NCI-H2107 treated with DMSO at 0.1 percent for 48 hours (cell line): ENCODE results near the gene ZFYVE16.
"Not testable (repeated sequence)": the region's sequence is repeated elsewhere in the genome, so short reads cannot be mapped to it uniquely, and the experiment has no call there.

ENCODE experiments used
- DNase-seq: peaks from one replicate; lab custom pipeline; 2025; ENCODE audit not compliant: unreplicated experiment; lab: John Stamatoyannopoulos, UW

ZFYVE16 gene

DNA sequence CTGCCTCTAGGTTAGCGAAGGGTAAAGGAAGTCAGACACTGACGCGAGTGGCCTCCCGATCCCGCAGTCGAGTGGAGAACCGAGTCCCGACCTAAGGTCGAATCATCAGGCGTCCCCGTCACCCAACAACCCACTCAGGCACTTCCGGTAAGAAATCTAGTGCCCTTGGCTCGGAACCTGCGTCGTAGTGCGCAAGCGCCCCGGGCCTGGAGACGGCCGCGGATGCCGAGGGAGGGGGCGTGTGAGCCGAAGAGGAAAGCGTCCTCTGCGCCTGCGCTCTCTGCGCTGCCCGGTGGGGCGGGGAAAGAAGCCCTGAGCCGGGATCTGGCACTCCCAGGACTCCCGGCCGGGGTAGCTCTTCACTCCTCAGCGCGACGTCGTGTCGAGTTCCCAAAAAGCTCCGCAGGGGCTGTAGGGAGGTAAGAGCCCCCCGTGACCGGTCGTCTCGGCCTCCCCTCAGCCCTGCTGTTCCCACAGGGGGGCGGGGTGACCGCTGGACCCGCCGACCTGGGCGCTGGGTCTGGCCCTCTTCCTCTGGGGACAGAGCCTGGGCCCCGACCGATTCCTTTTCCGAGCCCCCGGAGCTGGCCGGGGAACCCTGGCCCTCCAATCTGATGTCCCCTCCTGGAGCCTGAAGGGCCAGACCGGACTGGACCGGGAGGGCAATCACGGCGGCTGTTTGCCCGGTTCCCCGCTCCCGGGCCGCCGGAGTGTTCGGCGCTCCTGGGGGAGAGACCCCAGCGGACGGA lies at the start of gene ZFYVE16:
TSS of gene ZFYVE16 (plus strand) at position 330 of the 749 bp plus-strand sequence. CDS start 26,084 bp downstream, outside the sequence.
- DNase-seq = peak; percentile 74

DNA sequence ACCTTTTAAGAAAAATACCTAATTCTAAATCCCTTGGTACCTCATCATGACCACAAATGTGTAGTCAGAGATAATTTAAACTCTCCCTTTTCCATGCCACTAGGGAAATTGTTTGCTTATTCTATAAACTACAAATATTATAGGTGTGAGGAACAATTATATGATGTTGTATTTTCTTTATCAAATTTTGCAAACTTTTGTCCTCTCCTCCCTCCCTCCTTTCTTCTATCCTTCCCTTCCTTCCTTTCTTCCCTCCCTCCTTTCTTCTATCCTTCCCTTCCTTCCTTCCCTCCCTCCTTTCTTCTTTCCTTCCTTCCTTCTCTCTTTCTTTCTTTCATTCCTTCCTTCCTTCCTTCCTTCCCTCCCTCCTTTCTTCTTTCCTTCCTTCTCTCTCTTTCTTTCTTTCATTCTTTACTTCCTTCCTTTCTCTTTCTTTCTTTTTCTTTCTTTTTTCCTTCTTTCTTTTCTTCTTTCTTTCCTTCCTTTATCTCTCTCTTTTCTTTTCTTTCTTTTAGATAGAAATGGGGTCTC lies 46.9 kb upstream of the ZFYVE16 start:
- no peak for DNase-seq

DNA sequence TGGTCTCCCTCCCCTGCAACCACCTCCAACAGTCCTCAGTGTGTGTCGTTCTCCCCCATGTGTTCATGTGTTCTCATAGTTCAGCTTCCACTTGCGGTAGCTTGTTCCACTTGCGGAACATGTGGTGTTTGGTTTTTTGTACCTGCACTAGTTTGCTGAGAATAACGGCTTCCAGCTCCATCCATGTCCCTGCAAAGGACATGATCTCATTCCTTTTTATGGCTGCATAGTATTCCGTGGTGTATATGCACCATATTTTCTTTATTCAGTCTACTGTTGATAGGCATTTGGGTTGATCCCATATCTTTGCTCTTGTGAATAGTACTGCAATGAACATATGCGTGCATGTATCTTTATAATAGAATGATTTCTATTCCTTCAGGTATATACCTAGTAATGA lies 43.0 kb upstream of the ZFYVE16 start:
- no peak for DNase-seq

DNA sequence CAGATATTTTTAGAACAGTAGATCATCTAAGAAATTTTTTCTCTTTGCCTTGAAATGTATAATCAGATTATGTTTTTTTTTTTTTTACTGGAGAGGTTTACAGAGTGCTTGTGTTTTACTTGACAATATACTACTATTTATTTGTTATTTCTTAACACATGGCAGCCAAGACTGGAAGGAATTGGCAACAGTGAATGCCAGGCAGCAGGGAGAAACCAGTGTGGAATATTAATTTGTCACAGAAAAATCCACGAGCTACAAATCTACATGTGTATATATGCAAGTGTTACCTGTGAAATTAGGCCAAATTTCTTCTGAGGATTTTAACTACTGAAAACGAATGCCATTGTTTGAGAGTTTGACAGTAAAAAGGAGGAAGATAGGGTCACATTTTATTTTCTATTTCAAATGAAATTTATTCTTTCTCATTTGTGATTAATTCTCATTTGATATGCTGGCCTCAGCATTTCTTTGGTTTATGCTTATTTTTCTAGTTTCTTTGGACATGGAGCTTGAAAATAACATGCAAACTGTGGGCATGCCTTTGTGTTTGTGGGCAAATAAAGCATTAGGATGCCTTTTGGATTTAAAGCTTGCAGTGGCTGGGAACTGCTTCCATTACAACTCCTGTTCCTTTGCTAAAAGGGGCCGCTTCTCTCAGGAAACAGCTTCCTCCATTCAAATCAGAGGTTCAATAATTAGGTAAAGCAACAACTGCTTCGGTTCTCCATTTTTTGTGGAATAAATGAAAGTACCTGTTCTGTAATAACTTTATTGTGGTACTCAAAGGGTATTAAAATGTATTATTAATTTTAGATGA lies 39.0 kb upstream of the ZFYVE16 start:
- no peak for DNase-seq

DNA sequence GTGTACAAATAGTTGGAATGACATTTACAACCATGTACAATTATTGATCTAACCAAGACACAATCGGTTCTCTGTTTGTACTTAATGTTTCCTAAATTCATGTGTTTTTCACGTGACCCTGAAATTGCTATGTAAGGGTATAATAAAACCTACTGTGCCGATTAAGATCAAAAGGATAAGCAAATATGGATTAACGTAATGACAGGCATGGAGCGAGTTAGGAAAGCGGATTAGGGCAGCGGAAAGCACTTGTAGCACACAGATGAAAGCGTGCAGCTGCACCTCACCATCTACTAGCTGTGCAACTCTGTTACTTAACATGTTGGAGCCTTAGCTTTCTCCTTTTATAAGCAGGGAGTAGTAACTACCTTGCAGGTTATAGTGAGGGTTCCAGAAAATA lies 38.3 kb upstream of the ZFYVE16 start:
- no peak for DNase-seq

DNA sequence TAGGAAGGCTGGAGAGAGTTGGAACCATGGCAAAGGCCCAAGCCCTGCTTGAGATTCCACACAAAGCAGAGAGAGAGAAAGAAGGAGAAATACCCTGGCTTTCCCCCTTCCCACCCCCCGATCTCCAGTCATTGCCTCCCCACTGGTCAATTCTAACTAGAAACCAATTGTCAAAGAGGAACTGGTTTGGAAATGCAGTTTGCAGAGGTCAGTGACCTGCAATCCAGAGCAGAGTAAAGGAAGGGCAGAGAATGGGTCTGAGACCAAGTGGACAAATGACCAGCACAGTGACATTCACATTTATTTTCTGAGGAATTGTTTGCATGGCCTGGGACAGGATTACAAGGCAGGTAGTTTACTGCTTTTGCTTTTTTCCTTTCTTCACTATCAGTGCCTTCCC lies 37.5 kb upstream of the ZFYVE16 start:
- no peak for DNase-seq

DNA sequence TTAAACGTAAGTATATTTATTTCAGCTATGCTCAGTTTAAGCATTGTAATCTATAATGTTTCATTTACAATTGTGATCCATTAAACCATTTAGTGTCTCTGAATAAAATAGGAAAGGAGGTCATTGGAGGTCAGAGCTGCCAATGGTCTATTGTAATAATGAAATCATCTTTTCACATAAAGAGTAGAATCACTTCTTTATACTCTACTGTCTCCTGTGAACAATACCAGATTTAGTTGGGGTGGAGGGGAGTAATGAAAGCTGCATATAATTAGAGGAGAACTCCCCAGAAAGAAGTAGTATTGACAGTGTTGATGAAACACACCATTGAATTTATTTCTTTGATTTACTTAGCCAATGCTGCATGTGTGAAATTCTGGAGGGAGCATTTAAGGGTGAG lies 35.1 kb upstream of the ZFYVE16 start:
- no peak for DNase-seq

DNA sequence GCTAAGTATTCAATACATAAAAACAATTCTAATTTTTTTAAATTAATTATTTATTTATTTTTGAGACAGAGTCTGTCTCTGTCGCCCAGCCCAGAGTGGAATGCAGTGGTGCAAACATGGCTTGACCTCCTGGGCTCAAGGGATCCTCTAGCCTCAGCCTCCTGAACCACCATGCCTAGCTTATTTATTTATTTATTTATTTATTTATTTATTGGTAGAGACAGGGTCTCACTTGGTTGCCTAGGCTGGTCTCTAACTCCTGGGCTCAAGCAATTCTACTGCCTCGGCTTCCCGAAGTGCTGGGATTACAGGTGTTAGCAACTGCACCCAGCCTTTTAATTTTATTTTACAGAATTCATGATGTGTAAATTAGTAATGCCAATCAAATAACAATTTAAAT lies 33.7 kb upstream of the ZFYVE16 start:
- no peak for DNase-seq

DNA sequence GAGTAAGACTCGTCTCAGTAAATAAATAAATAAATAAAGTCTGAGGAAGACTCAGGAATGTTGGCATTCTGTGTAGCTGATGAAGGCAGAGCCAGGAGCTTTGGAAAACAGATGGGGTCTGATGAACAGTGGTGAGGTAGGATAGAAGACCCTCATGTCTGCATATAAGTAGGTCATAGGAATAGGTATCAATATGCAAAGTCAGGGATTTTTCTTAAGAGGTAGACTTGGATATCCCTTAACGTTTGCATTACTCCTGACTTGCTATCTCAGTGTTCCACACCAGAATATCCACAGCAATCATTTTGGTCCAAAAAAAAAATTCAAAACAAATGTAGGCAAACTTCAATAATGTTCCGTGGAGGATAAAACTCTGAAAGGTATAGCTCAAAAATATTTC lies 31.3 kb upstream of the ZFYVE16 start:
- no peak for DNase-seq

DNA sequence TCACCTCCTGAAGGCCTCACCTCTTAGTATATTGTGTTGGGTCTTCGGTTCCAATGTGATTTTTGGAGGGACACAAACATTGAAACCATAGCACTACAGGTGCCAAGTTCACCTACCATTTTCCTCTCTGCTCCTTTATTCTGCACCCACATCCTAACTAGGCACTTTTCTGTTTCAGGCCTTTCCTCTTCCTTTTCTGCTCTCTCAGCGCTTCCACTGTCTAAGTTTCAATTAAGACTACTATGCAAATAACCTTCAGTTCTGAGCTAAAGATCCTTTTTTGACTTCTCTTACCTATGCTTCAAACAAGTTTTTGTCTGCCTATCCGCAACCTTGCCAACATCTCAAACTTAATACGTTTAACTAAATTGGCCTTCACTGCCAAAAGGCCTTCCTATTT lies 25.4 kb upstream of the ZFYVE16 start:
- DNase-seq = no peak

DNA sequence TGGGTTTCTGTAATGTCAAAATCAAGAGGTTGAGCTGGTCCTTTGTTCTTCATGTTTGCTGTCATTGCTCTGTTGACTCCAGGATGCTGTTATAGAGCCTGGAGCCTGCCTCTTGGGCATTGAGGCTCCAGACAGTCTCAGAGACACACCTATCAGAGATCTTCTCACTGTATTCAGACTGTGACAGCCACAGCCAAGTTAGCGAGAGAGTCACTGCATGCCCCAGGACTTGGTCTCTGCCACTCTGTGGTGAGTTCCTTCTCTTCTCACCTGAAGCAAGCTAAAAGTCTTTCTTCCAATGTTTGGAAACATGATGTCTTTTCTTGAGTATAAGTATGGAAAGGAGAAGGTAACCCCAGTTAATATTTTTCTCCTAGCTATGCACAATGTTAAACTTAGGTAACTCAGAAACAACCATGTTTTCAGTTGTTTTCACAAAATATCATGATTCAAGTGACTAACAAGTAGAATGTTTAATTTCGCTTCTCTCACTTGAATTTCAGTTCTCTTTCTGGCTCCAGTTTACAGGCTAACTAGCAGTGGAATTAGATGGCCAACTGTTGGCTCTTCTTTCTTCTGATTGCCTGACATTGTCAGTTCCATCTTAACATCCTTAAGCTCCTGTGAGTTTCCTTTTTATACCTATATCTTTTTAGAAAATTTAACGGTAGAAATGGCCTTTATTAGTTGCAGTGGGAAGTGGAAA lies 20.6 kb upstream of the ZFYVE16 start:
- DNase-seq = no peak

DNA sequence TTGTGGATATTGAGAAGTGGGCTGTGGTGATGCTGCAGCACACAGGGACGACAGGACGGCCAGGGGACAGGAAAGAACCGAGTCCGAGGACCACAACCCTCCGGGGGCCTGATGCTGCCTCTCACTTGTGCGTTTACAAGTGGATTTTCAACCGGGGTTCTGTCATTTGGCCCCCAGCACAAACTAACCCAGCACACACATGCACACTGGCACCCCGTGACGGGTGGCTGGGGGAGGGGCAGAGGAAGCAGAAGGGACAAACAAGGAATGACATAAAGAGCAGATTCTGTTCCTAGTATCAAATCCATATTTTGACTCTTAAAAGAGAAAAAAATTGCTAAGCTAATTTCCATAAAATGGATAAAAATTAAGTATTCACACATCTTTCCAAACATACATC lies 18.3 kb upstream of the ZFYVE16 start:
- DNase-seq = no peak

DNA sequence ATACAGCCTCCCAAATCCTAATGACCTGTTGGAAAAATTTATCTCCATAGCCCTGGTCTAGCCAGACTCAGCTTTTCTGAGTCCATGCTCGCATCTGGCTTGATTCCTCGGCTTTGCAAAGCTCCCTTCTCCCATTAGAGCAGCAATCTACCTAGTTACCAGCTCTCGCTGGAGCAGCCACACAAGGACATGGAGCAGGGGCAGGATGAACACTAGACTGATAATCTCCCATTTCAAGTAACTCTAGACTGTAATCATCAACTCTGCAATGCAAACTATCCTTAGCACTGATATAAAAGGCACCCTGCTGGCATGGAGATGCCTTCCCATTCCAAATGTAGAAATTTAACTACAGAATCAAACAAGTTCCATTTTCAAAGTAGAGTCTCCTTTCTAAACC lies 17.5 kb upstream of the ZFYVE16 start:
- DNase-seq = not testable (repeated sequence)

DNA sequence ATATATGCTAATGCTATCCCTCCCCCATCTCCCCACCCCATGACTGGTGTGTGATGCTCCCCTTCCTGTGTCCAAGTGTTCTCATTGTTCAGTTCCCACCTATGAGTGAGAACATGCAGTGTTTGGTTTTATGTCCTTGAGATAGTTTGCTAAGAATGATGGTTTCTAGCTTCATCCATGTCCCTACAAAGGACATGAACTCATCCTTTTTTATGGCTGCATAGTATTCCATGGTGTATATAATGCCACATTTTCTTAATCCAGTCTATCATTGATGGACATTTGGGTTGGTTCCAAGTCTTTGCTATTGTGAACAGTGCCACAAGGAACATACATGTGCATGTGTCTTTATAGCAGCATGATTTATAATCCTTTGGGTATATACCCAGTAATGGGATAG lies 16.6 kb upstream of the ZFYVE16 start:
- DNase-seq = not testable (repeated sequence)

DNA sequence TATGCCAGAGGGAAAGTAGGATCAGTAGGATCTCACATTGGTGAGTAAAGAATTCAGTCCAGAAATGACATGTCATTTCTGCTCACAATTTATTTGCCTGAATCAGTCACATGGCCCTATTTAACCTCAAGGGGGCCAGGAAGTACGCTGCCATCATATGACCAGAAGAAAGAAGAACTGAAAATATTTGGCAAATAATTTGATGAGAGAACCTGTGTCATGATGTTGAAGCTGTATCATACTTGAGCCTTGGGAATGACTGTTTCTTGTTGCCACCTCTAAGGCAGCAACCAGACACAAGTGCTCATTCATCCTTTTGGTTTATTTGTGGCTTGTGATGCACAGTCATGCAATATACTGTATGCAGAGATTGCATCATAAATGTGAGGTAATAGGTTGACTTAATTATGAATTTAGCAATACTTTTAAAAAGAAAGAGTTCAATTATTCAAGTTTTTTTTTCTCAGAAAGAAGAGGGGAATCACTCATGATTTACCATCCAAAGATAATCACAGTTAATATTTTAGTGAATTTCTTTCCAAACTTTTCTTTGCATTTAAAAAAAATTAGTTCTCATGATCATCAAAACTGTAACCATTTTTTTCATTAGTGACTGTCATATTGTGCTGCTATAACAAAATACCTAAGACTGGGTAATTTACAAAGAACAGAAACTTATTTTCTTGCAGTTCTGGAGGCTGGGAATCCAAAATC lies 8.2 kb upstream of the ZFYVE16 start:
- no peak for DNase-seq

DNA sequence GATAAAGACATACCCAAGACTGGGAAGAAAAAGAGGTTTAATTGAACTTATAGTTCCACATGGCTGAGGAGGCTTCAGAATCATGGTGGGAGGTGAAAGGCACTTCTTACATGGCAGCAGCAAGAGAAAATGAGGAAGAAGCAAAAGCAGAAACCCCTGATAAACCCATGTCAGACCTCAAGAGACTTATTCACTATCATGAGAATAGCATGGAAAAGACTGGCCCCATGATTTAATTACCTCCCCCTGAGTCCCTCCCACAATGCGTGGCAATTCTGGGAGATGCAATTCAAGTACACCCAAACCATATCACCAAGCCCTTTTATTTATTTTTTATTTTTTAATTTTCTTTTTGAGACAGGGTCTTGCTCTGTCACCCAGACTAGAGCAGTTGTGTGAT lies 7.5 kb upstream of the ZFYVE16 start:
- not testable (repeated sequence) for DNase-seq

DNA sequence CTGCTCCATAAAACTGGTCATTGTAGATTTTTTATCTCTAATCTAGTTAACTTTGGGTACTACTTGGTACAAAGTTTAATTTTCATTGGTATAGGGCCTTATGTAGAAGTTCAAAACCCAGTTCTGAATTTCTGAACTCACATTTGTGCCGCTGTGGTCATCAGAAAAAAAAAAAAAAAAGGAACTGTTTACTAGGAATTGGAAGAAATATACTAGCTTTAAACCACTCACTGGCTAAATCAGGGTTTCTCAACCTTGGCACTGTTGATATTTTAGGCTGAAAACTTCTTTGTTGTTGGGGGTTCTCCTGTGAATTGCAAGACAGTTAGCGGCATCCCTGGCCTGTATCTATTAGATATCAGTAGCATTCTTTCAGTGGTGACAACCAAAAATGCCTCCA lies 4.1 kb upstream of the ZFYVE16 start:
- DNase-seq = no peak

DNA sequence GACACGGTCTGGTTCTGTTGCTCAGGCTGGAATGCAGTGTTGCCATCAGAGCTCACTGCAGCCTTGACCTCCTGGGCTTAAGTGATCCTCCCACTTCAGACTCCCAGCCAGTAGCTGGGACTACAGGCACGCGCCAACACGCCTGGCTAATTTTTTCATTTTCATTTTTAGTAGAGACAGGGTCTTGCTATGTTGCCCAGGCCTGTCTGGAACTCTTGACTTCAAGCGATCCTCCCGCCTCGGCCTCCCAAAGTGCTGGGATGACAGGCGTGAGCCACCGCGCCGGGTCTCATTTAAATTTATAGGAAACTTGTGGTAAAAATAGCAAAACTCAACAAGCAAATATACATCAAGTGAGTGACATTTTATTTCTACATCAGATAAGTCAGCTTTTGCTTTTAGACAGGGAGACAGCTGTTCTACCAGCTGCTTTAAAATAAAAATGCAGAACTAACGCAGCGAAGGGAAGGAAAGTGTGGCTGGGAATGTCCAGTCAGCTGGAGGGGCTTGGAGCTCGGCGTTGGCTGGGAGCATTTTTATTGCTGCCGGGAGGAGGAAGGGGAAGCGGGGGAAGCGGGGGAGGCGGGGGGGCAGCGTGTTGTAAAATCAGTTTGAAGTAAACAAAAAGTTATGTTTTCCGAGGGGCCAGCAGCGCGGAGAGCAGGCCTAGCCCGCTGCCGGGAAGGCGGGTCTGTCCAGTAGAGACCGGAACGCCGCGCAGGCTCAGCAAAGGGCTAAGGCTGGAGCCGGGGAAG lies 707 bp upstream of the ZFYVE16 start:
- DNase-seq = no peak

DNA sequence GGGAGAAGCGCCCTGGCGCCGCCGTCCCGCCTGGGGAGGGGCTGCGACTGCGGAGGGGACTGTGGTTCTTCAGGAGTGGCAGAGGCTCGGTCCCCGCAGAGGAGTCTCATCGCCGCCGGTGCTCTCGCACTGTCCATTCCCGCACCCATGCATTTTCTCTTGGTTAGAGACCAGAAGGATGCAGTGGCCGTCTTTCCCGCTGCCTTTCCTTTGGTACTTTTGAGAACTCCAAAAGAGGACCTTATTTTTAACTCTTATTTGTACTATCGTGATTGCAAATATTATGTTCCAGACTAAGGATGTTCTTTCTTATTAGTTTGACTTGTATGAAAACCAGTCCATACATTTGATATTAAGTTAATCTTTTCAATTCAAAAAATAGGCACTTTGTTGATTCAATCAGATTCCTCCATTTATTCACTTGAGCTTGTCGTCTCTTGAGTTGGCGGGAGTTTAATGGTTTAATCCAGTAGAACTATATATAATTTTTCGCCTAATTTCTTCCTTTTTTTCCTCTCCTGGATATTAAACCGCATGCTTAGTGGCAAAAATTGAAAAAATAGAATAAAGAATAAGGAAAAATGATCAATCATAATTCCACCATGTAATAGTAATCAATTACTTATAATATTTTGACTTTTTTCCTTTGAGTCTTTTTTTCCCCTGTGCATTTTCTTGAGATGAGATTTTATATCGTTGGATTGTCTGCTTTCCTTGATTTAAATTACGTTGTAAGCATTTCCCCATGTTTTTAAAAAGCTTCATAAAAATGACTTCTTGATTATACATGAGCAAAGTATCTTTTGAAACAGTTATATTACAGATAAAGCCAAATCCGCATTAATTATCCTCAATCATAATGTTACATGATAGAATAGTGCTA lies 861 bp downstream of the ZFYVE16 start:
- no peak for DNase-seq
